Myocyte (in vitro differentiated cells): ENCODE data around the gene EFS. TPM values are rescaled to one million over a fixed set of nuclear protein-coding genes. Genes with fewer than 3 reads are reported as not detected.
"Not testable (repeated sequence)": the region's sequence is repeated elsewhere in the genome, so short reads cannot be mapped to it uniquely, and the experiment has no call there.

Experiments used
- DNase-seq: peaks from one replicate; pipeline ENCODE4 v3.0.0-alpha.2; 2012; ENCODE audit warnings: low read depth
- total RNA-seq: library from RNA; depleted of rRNA; stranded (reverse); fragments of >200 nt; gene quantifications from 2 replicates; pipeline ENCODE4 v1.2.3, GENCODE V29; 2014

Gene EFS
- total RNA-seq, 1 donor from 2014 or later, result not detected

DNA sequence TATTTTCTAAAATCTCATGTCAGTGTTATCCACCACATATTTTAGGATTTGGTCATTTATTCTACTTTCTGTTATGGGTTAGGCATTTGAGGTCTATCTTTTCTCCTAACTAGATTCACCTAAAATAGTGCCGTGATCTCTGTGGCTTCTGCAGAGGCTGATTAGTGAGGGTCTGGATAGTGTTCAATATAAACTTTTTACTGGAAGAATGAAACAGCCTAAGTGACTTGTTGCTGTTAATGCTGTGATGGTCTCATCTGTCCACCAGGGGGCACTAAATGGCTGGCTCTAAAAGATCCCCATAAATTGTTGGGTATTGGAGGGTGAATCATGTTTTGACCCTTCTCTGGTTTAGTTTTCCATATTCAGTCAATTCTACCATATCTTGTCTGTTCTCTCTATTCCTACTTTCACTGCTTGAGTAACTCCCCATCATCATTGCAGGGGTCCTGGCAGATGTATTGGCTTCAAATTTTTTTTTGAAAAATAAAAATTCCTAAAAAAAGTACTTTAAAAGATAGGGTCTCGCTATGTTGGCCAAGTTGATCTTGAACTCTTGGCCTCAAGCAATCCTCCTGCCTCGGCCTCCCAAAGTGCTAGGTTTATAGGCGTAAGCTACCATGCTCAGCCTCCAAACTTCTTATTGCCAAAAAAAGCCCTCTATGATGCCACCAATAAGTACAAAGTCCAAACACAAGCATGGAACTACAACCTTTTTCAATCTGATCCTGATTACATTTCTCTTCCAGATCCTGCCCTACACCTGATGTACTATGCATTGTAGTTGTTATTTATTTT is 36.8 kb downstream of the EFS start:
- peak; percentile 82 for DNase-seq

DNA sequence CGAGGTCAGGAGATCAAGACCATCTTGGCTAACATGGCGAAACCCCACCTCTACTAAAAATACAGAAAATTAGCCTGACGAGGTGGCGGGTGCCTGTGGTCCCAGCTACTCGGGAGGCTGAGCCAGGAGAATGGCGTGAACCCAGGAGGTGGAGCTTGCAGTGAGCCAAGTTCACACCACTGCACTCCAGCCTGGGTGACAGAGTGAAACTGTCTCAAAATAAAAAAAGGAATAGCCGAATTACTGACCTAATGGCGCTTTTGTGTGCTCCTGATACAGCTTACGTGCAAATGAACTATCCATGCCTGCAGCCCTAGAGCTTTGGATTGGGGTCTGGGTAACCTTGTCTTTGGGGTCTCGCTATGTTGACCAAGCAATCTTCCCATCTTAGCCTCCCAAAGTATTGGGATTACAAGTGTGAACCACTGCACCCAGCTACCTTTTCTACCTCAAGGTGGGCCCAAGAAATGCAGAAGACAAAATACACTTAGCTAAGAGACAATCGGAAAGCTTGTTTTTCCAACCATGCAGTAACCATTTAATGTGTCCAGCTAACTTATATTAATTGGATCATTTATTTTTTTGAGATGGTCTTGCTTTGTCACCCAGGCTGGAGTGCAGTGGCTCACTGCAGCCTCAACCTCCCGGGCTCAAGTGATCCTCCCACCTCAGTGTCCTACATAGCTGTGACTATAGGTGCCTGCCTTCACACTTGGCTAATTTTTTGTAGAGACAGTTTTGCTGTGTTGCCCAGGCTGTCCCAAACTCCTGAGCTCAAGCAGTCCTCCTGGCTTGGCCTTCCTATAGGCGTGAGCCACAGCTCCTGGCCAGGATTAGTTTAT is 38.3 kb downstream of the EFS start:
- no peak for DNase-seq

DNA sequence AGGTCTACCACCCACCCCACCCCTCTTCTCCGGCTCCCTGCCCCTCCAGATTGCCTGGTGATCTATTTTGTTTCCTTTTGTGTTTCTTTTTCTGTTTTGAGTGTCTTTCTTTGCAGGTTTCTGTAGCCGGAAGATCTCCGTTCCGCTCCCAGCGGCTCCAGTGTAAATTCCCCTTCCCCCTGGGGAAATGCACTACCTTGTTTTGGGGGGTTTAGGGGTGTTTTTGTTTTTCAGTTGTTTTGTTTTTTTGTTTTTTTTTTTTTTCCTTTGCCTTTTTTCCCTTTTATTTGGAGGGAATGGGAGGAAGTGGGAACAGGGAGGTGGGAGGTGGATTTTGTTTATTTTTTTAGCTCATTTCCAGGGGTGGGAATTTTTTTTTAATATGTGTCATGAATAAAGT is 39.2 kb downstream of the EFS start:
- not testable (repeated sequence) for DNase-seq

DNA sequence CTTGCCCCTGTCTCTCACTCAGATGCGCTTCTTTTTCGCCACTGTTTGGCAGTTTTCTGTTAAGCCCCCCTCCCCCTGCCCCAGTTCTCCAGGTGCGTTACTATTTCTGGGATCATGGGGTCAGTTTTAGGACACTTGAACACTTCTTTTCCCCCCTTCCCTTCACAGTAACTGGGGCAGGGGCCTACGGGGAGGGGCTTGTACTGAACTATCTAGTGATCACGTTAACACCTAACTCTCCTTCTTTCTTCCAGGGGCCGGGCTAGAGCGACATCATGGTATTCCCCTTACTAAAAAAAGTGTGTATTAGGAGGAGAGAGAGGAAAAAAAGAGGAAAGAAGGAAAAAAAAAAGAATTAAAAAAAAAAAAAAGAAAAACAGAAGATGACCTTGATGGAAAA is 40.0 kb downstream of the EFS start:
- DNase-seq, result no peak

DNA sequence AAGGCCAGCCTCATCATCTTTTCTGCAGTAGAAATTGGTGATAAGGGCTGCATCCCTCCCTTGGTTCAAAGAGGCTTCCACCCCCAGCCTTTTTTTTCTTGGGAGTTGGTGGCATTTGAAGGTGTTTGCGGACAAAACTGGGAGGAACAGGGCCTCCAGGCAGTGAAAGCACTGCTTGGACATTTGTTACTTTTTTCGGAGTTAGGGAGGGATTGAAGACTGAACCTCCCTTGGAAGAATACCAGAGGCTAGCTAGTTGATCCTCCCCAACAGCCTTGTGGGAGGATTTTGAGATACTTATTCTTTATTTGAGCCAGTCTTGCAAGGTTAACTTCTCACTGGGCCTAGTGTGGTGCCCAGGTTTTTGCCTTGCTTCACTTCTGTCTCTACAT is 40.5 kb downstream of the EFS start:
- DNase-seq, result no peak

DNA sequence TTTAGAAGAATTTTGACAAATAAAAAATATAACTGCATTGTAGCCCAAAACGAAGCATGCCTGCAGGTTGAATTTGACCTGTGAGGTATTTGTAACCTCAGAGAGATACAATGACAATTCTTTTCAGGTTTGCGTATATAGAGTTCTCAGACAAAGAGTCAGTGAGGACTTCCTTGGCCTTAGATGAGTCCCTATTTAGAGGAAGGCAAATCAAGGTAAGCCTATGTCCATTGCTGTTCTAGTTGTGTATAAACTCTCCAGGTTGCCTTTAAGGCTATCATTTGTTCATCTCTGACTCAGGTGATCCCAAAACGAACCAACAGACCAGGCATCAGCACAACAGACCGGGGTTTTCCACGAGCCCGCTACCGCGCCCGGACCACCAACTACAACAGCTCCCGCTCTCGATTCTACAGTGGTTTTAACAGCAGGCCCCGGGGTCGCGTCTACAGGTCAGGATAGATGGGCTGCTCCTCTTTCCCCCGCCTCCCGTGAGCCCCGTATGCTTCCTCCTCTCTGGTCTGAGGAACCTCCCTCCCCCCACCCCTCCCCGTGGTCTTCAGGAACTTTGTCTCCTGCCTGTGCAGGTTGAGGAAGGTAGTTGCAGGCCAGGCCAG is 41.0 kb downstream of the EFS start:
- no peak for DNase-seq

DNA sequence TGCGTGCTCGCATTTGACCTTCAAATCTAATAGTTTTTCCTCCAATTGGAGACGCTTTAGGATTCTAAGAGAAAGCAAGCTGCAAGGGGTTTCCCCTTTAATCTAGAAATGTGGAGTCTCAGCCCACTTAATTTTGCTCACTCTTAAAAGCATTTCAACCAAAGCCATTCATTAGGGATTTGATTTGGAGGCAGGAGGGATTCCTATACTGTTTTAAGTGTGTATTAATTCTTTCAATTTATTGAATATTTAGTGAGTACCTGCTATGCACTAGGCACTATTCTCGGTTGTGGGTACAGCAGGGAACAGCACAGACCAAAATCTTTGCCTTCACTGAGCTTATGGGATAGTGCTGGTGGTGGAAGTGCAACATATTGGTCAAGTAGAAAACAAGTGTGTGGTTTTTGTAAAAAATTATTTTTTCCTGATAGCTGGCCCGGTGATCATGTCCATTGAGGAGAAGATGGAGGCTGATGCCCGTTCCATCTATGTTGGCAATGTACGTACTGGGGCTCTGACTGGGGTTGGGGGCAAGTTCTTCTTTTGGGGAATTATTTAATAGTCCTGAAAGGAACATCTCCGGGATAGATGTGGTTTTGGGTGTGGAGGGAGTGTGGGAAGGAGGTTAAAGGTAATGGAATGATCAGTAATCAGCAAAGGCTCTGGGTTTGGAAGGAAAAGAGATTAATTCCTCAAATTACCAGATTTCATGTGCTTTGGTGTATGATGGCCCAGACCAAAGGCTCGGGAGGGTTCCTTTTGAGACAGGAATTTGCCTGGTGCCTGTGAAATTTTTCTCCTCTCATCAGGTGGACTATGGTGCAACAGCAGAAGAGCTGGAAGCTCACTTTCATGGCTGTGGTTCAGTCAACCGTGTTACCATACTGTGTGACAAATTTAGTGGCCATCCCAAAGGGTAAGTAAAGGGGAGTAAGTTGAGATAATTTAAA is 42.1 kb downstream of the EFS start:
- DNase-seq, result no peak

DNA sequence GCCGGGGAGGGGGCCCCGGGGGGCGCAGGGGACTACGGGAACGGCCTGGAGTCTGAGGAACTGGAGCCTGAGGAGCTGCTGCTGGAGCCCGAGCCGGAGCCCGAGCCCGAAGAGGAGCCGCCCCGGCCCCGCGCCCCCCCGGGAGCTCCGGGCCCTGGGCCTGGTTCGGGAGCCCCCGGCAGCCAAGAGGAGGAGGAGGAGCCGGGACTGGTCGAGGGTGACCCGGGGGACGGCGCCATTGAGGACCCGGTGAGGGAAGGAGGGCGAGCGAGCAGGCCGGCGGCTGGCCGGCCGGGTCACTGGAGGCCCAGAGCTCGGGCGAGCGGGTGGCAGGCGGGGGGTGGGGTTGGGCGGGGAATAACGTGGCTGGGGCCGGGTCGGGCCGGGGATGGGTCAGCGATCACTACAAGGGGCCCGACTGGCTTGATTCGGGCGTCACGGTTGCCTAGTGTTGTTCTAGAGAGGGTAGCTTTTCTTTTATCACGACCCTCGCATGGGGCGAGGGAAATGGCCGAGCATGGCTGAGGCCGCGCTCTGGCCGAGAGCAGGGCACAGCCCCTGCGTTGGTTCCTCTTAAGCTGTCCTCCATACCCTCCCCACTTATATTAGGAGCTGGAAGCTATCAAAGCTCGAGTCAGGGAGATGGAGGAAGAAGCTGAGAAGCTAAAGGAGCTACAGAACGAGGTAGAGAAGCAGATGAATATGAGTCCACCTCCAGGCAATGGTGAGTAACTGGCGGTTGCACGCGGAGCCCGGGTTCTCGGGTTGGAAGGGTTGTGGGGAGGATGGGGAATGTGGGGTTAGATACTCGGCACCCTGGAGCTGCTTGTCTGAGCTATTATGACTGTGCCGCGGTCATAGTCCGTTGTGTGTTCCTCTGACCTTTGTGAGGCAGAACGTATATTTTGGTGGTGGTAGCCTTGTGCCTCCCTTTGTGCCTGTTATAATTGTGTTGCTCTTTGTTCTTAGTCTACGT is 43.1 kb downstream of the EFS start:
- DNase-seq, result peak; percentile 70

DNA sequence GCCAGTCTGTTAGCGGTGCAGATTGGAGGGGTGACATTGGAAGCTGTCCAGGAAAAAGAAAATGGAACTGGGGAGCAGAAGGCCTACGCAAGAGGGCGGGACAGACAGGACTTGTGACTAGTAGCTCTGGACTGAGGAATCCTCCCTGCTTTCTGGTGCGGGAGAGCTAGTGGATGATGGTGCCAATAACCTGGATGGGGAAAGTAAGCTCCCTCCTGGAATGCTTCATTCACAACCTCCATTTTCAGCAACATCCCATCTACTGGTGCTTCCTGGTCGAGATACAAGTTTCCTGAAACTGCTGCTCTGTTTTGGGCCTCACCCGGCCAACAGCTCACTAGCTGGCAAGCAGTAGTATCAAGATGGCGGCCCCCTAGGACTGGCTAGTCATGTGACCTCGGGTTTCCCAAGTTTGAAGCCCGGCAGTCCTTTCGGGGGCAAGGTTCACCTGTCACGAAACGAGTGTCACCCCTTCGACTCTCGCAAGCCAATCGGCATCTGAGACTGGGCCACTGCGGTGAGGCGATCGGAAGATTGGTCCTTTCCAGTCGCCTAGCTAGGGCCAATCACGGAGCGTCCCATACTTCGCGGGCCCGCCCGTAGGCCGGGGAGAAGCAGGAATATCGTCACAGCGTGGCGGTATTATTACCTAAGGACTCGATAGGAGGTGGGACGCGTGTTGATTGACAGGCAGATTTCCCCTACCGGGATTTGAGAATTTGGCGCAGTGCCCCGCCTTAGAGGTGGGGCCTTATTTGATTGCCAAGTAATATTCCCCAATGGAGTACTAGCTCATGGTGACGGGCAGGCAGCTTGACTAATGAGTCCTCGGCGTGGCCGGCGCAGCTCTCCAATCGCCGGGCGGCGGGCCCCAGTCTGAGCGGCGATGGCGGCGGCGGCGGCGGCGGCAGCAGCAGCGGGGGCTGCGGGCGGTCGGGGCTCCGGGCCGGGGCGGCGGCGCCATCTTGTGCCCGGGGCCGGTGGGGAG is 44.1 kb downstream of the EFS start, which contains the start of gene PABPN1:
PABPN1 (plus strand) TSS at position 874 of the 988 bp plus-strand sequence; CDS start at position 887, 13 bp downstream.
- peak; percentile 100 for DNase-seq

DNA sequence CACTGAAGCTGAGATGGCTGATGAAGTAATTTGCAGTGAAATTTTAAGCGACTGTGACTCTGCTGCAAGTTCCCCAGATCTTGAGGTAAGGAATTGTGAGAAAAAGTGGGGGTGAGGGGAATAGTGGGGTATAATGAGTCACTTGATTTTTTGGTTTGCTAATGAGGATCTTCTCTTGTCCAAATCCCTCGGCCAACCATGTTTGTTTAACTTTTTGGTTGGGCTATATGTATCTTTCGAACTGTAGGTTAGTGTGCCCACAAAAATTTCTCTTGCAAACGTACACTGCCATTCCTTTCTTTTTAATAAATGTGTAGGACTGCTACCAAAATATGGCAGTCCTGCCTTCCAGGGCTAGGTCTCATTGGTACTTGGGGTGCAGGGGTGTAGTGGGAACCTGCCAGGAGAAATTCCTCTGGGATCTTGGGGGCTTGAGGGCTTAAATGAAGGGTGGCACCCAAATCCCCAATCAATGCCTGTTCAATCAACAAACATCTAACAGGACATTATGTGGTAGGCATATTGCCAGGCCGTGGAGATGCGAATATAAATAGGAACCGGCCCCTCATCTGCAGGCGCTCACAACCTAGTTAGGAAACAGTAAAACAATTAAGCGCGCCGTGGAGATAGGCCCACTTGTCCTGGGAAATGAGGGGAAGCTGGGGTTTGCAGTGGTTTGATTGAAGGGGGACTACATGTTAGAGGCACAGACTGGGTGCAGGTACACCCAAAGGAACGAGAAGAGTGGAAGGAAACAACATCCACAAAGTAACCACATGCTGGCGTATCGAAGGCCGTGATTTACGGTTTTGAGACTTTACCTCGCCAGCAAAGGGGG is 45.0 kb downstream of the EFS start:
- DNase-seq, result no peak

DNA sequence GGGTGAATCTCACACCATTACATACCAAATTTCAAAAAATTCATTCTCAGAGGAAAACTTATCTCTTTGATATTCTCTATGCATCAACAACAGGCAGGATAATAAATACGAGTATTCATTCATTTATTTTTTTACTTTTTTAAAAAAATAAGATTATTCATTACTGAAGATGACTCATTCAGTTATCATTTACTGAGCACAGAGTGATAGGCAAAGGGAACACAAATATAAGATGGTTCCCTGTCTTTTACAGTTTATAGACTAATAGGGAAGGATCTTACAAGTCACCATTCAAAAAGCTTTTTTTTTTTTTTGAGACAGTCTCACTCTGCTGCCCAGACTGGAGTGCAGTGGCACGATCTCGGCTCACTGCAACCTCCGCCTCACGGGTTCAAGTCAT is 48.7 kb downstream of the EFS start:
- no peak for DNase-seq

DNA sequence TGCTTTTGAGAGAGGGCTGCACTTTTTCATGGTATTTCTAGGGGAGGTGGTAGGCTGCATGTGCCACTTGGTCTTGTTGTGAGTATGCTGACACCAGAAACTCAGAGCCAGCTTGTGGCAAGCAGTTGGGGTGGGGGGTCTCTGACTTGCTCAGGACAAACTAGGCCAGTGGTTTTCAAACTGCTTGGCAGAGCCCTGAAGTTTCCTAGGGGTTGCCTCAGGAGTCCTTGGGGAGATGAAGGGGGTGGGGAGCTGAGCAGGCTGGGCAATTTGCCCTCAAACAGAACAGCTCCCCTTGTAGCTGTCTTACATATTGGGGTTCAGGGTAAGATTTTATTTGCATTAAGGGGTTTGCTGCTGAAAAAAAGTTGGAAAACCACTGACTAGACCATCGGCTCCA is 54.4 kb downstream of the EFS start:
- no peak for DNase-seq

DNA sequence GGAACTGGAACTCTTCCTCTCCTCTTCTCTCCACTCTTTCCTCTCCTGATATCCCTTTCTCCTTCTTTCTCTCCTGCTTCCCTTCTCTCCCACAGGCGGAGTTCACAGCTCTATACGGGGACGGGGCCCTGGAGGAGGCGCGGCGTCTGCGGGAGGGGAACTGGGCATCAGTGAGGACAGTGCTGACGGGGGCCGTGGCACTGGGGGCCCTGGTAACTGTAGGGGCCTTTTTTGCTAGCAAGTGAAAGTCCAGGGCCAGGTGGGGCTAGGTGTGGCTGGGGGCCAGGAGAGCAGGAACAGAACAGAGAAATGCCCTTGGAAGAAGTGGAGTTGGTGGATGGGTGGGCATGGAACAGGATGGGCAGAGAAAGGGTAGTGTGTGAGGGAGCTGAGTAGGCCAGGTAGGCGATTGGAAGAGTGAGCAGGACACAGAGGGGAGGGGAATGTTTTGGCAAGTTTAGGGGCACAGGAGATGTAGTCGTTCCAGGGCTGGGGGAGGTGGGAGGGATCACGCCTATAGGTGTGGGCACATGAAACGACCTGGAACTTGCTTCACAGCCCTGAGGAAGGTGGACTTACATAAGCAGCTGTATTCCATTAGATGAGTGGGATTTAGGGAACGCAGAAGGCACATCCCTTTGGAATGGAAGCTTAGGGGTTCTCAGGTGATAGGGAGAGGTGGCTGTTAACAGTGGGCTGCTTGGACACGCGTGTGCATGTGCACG is 56.1 kb downstream of the EFS start:
- no peak for DNase-seq

DNA sequence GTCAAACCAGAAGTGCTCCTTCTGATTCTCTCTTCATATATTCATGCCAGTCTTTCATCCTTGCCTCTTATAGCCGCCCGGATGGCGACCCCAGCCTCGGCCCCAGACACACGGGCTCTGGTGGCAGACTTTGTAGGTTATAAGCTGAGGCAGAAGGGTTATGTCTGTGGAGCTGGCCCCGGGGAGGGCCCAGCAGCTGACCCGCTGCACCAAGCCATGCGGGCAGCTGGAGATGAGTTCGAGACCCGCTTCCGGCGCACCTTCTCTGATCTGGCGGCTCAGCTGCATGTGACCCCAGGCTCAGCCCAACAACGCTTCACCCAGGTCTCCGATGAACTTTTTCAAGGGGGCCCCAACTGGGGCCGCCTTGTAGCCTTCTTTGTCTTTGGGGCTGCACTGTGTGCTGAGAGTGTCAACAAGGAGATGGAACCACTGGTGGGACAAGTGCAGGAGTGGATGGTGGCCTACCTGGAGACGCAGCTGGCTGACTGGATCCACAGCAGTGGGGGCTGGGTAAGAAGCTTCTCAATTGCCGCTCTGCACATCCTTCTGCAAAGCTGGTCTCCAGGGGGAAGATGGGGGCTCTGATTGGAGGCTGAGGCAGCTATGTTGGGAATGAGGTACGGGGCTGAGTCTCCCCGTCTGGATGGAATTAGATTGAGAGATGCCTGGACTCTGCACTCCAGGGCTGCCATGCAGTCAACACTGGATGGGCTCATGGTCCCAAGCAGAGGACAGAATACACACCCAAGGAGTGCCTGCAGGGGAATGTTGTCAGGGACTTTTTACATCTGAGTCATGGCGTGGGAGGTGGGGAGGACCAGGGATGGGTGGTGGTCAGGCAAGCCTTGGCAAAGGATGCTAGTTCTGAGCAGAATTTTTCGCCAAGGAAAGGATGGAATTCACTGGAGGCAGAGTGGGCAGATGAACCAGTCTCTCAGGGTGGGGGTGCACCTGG is 57.0 kb downstream of the EFS start:
- DNase-seq, result no peak

DNA sequence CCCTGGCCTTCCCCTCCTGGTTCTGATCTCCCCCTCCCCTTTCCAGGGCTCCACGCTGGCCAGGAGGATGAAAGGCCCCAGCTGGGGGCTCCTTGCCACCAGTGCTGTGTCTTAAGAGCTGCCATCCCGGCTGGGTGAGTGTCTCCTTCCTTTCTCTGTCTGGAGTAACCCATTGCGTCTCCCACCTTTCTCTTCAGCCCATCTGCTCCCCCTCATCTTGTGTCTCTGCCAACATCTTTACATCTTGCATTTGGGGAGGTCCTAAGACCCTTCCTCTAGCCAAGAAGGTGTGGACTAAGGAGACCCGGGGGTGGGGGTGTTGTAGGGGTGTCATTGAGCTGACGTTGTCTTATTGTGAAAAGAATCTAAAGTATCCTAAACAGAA is 57.8 kb downstream of the EFS start:
- DNase-seq, result no peak
